Measurements from ENCODE around the gene LY6G6D. TPM values are rescaled to one million over a fixed set of nuclear protein-coding genes. Genes with fewer than 3 reads are reported as not detected.

The LY6G6D gene
- total and polyA plus RNA-seq, 2 of the 13 experiments (the other 11 are each of a cell fraction or from before 2014, with no cell fraction given): not detected

GRCh38 chr6:31692886-31693285 lies 22.3 kb upstream of the LY6G6D start:
- BruUV-seq (replicated peaks): no TSS peak

More at GRCh38 chr6:31692886-31693285, 22.3 kb upstream of the LY6G6D start:
- H3K79me2 ChIP-seq (ENCODE audit: insufficient read depth, low read length): no peaks in the 10 kb centered on the region
- FAIRE-seq (no peak), DNase-seq (ENCODE audit: low spot score) (no peak), ATAC-seq (no peak)
- H3K27ac ChIP-seq (ENCODE audit: extremely low read length, insufficient read depth, low read length): no peak overlapping the region
- in situ Hi-C loops (cut with HindIII; ENCODE audit: extremely low pct_ligation_motif_present, low pct_unique_long_range_greater_than_20kb): no loop called here
- WGBS (ENCODE audit: low lambda C conversion rate): 97% methylated on average over 9 of the region's 9 CpGs
- no peak for TF ChIP-seq HNRNPH1 (optimal IDR thresholded peaks at IDR 0.05; ENCODE audit: low read depth, low read length)
- no peak for TF ChIP-seq MXD4 (CRISPR knock-in tag; IDR thresholded peaks at IDR 0.05)
- TF ChIP-seq RARA (CRISPR knock-in tag; IDR thresholded peaks at IDR 0.05): no peak
- no peak for TF ChIP-seq DBP (CRISPR knock-in tag; IDR thresholded peaks at IDR 0.05; ENCODE audit: not compliant biosample characterization)
- no peak for TF ChIP-seq SMARCE1 (IDR thresholded peaks at IDR 0.05; ENCODE audit: borderline replicate concordance)
- TF ChIP-seq MIER2 (CRISPR knock-in tag; IDR thresholded peaks at IDR 0.05): no peak
- TF ChIP-seq AHR (CRISPR knock-in tag; IDR thresholded peaks at IDR 0.05): no peak
- TF ChIP-seq ZNF816 (CRISPR knock-in tag; IDR thresholded peaks at IDR 0.05; ENCODE audit: borderline replicate concordance): no peak
- TF ChIP-seq ZNF124 (CRISPR knock-in tag; IDR thresholded peaks at IDR 0.05): no peak
- no peak for TF ChIP-seq ZNF33B (CRISPR knock-in tag; IDR thresholded peaks at IDR 0.05)
- no peak for TF ChIP-seq ONECUT2 (CRISPR knock-in tag; IDR thresholded peaks at IDR 0.05)
- TF ChIP-seq HNRNPUL1 (IDR thresholded peaks at IDR 0.05; ENCODE audit: low read depth, low read length): no peak
- TF ChIP-seq HIVEP1 (CRISPR knock-in tag; IDR thresholded peaks at IDR 0.05): no peak
- TF ChIP-seq ETV6 (CRISPR knock-in tag; conservative IDR thresholded peaks at IDR 0.05): no peak
- TF ChIP-seq ZUFSP (CRISPR knock-in tag; IDR thresholded peaks at IDR 0.05; ENCODE audit: borderline replicate concordance): no peak
- no peak for TF ChIP-seq DPF2 (CRISPR knock-in tag; IDR thresholded peaks at IDR 0.05; ENCODE audit: borderline replicate concordance, low read depth)
- no peak for TF ChIP-seq ZNF878 (CRISPR knock-in tag; IDR thresholded peaks at IDR 0.05)
- no peak for TF ChIP-seq FOXC1 (CRISPR knock-in tag; IDR thresholded peaks at IDR 0.05; ENCODE audit: borderline replicate concordance)
- H4K20me1 ChIP-seq (ENCODE audit: insufficient read depth, low read length): no peaks in the 10 kb centered on the region
- ChIA-PET CTCF (ENCODE audit: low intra/inter-chr PET ratio, low total read pairs) (no interaction called here), POLR2A (interaction anchor here (0.6 to 4.9 kb wide), 3 partner anchors 10 to 135 kb away, joined by 3 to 22 read pairs (median 4); partner anchors contain the start of genes ABHD16A, HSPA1B and MSH5)
- H3K4me1 ChIP-seq (ENCODE audit: insufficient read depth, low read length): peaks cover 12% of the 10 kb centered on the region; the same call in 1 of the 2 replicates
- H3K27me3 ChIP-seq (ENCODE audit: control insufficient read depth in 1 of 2, insufficient read depth in 2 of 2, low read length in 2 of 2): no peaks in the 10 kb centered on the region
- H3K9ac ChIP-seq (ENCODE audit: insufficient read depth, low read depth, low read length): no peak overlapping the region
- no peak overlapping the region for H2AFZ ChIP-seq (ENCODE audit: low read length)
- no peak overlapping the region for H3K4me2 ChIP-seq (ENCODE audit: low read depth, low read length)
- H3K36me3 ChIP-seq (replicated peaks in 1 of 2; ENCODE audit: control insufficient read depth in 1 of 2, insufficient read depth in 2 of 2, low read length in 2 of 2): peaks cover 54 to 84% of the 10 kb centered on the region in 2 experiments
- no peaks in the 10 kb centered on the region for H3K9me3 ChIP-seq (ENCODE audit: low read length)
- no peak overlapping the region for H3K4me3 ChIP-seq (replicated peaks in 1 of 3; ENCODE audit: insufficient read depth in 1 of 3, low read depth in 2 of 3, low read length in 3 of 3)
- intact Hi-C loops (cut with micrococcal nuclease; ENCODE audit: unreplicated experiment): no loop called here

All from HepG2 (cell line).